Measurements from ENCODE around the gene EPB41L3. TPM values are rescaled to one million over a fixed set of nuclear protein-coding genes. Genes with fewer than 3 reads are reported as not detected.
"Not testable (repeated sequence)": the region's sequence is repeated elsewhere in the genome, so short reads cannot be mapped to it uniquely, and the experiment has no call there.

The EPB41L3 gene
- total and polyA plus RNA-seq, 4 experiments from 2014 or later: 0.89 to 3.3 (median 3.2) TPM; not detected in 1

DNA sequence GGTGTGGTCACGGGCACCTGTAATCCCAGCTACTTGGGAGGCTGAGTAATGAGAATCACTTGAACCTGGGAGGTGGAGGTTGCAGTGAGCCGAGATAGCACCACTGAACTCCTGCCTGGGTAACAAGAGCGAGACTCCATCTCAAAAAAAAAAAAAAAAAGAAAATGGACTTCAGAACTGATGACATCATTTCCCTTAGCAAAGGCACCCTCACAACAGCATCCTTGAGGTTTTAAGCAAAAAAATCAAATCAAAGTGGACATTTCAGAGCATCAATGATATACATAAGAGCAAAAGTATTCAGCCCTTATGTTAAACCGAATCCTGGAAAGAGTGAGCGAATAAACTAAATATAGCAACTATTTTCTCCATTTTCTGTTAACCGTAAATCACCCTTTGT, 45.3 kb downstream of the EPB41L3 start:
- CTCF ChIA-PET (ENCODE audit: partially characterized antibody): interaction anchor here (1.5 kb wide), 1 partner anchor 9 kb away, joined by 3 read pairs; no protein-coding TSS in a partner anchor
- no peak overlapping the region for H3K4me3 Mint-ChIP-seq
- H3K36me3 Mint-ChIP-seq: no peaks in the 10 kb centered on the region
- no peaks in the 10 kb centered on the region for H3K9me3 ChIP-seq (ENCODE audit: control insufficient read depth in 1 of 2, low read length in 2 of 2)
- POLR2A ChIA-PET (ENCODE audit: partially characterized antibody): no interaction called here
- no peak for DNase-seq
- H3K4me1 ChIP-seq (ENCODE audit: insufficient read depth, low read length): no peaks in the 10 kb centered on the region
- H3K4me3 ChIP-seq (ENCODE audit: low read length in 2 of 2): no peak overlapping the region
- H3K4me1 Mint-ChIP-seq: no peaks in the 10 kb centered on the region
- no peak overlapping the region for H3K27ac Mint-ChIP-seq
- no peak overlapping the region for H3K27ac ChIP-seq (ENCODE audit: low read depth, low read length)
- H3K27me3 ChIP-seq (ENCODE audit: insufficient read depth, low read length): no peaks in the 10 kb centered on the region
- intact Hi-C loops (cut with micrococcal nuclease): no loop called here
- H3K9me3 Mint-ChIP-seq: no peaks in the 10 kb centered on the region
- peaks cover 2 to 8% of the 10 kb centered on the region in 2 donors for H3K27me3 Mint-ChIP-seq
- H3K36me3 ChIP-seq (ENCODE audit: insufficient read depth, low read length): no peaks in the 10 kb centered on the region

- Mint-ChIP-seq H3K4me3 (no peak overlapping the region), H3K27me3 (peaks cover 2 to 8% of the 10 kb centered on the region in 2 donors), H3K9me3 (no peaks in the 10 kb centered on the region), H3K4me1 (no peaks in the 10 kb centered on the region), H3K27ac (no peak overlapping the region), H3K36me3 (no peaks in the 10 kb centered on the region)
- Histone ChIP-seq H3K4me1 (ENCODE audit: insufficient read depth, low read length) (no peaks in the 10 kb centered on the region), H3K27ac (ENCODE audit: low read depth, low read length) (no peak overlapping the region), H3K36me3 (ENCODE audit: insufficient read depth, low read length) (no peaks in the 10 kb centered on the region), H3K9me3 (ENCODE audit: control insufficient read depth in 1 of 2, low read length in 2 of 2) (no peaks in the 10 kb centered on the region), H3K27me3 (ENCODE audit: insufficient read depth, low read length) (no peaks in the 10 kb centered on the region), H3K4me3 (ENCODE audit: low read length in 2 of 2) (no peak overlapping the region)
- ChIA-PET CTCF (ENCODE audit: partially characterized antibody) (no interaction called here), POLR2A (ENCODE audit: partially characterized antibody) (no interaction called here)
- intact Hi-C loops (cut with micrococcal nuclease): no loop called here
- DNase-seq: no peak
Measured at GRCh38 chr18:5496305-5496704, 47.5 kb downstream of the EPB41L3 start.

GRCh38 chr18:5490753-5491480, 52.9 kb downstream of the EPB41L3 start:
- H3K36me3 Mint-ChIP-seq: no peaks in the 10 kb centered on the region
- Histone ChIP-seq H3K4me3 (ENCODE audit: low read length in 2 of 2) (no peak overlapping the region), H3K9me3 (ENCODE audit: control insufficient read depth in 1 of 2, low read length in 2 of 2) (no peaks in the 10 kb centered on the region), H3K36me3 (ENCODE audit: insufficient read depth, low read length) (no peaks in the 10 kb centered on the region), H3K4me1 (ENCODE audit: insufficient read depth, low read length) (no peaks in the 10 kb centered on the region), H3K27me3 (ENCODE audit: insufficient read depth, low read length) (no peaks in the 10 kb centered on the region), H3K27ac (ENCODE audit: low read depth, low read length) (no peak overlapping the region)
- DNase-seq: no peak
- H3K27ac Mint-ChIP-seq: no peak overlapping the region
- H3K27me3 Mint-ChIP-seq: peaks cover 0 to 2% of the 10 kb centered on the region in 2 donors
- no peak overlapping the region for H3K4me3 Mint-ChIP-seq
- ChIA-PET CTCF (ENCODE audit: partially characterized antibody) (no interaction called here), POLR2A (ENCODE audit: partially characterized antibody) (no interaction called here)
- peaks cover 0 to 3% (median 0%) of the 10 kb centered on the region in 8 donors for H3K9me3 Mint-ChIP-seq
- intact Hi-C loops (cut with micrococcal nuclease): no loop called here
- no peaks in the 10 kb centered on the region for H3K4me1 Mint-ChIP-seq

GRCh38 chr18:5488844-5489243, 55.0 kb downstream of the EPB41L3 start:
- H3K9me3 Mint-ChIP-seq: peaks cover 0 to 10% (median 0%) of the 10 kb centered on the region in 8 donors
- H3K4me1 ChIP-seq (ENCODE audit: insufficient read depth, low read length): no peaks in the 10 kb centered on the region
- H3K4me3 Mint-ChIP-seq: no peak overlapping the region
- H3K36me3 ChIP-seq (ENCODE audit: insufficient read depth, low read length): no peaks in the 10 kb centered on the region
- intact Hi-C loops (cut with micrococcal nuclease): no loop called here
- no peaks in the 10 kb centered on the region for H3K9me3 ChIP-seq (ENCODE audit: control insufficient read depth in 1 of 2, low read length in 2 of 2)
- no peaks in the 10 kb centered on the region for H3K4me1 Mint-ChIP-seq
- ChIA-PET POLR2A (ENCODE audit: partially characterized antibody) (no interaction called here), CTCF (ENCODE audit: partially characterized antibody) (interaction anchor here (1.2 kb wide), 1 partner anchor 10 kb away, joined by 3 read pairs; no protein-coding TSS in a partner anchor)
- DNase-seq: no peak
- H3K27ac Mint-ChIP-seq: no peak overlapping the region
- H3K27me3 ChIP-seq (ENCODE audit: insufficient read depth, low read length): no peaks in the 10 kb centered on the region
- no peak overlapping the region for H3K4me3 ChIP-seq (ENCODE audit: low read length in 2 of 2)
- no peak overlapping the region for H3K27ac ChIP-seq (ENCODE audit: low read depth, low read length)
- no peaks in the 10 kb centered on the region for H3K36me3 Mint-ChIP-seq
- peaks cover 0 to 1% of the 10 kb centered on the region in 2 donors for H3K27me3 Mint-ChIP-seq

DNA sequence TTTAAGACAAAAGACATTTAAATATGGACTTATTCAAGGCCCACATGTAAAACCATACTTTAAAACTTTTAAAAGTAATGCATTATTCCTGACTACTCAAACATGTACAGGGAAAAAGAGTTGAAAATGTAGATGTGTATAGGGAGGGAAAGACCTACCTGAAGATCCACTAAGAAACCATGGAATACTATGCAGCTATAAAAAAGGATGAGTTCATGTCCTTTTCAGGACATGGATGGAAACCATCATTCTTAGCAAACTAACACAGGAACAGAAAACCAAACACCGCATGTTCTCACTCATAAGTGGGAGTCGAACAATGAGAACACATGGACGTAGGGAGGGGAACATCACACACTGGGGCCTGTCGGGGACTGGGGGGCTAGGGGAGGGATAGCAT, 55.8 kb downstream of the EPB41L3 start:
- H3K36me3 ChIP-seq (ENCODE audit: insufficient read depth, low read length); H3K27me3 Mint-ChIP-seq; H3K4me1 ChIP-seq (ENCODE audit: insufficient read depth, low read length); H3K4me3 ChIP-seq (ENCODE audit: low read length in 2 of 2); CTCF ChIA-PET (ENCODE audit: partially characterized antibody); H3K27ac ChIP-seq (ENCODE audit: low read depth, low read length); H3K9me3 ChIP-seq (ENCODE audit: control insufficient read depth in 1 of 2, low read length in 2 of 2); H3K4me3 Mint-ChIP-seq; H3K36me3 Mint-ChIP-seq; H3K27ac Mint-ChIP-seq; H3K27me3 ChIP-seq (ENCODE audit: insufficient read depth, low read length); DNase-seq; intact Hi-C loops (cut with micrococcal nuclease); H3K4me1 Mint-ChIP-seq; POLR2A ChIA-PET (ENCODE audit: partially characterized antibody): not testable (repeated sequence)
- H3K9me3 Mint-ChIP-seq: peaks cover 0 to 10% (median 0%) of the 10 kb centered on the region in 8 donors

GRCh38 chr18:5484526-5484925, 59.3 kb downstream of the EPB41L3 start:
- Mint-ChIP-seq H3K36me3 (no peaks in the 10 kb centered on the region), H3K9me3 (peaks cover 0 to 24% (median 8%) of the 10 kb centered on the region in 8 donors), H3K27ac (no peak overlapping the region), H3K4me1 (no peaks in the 10 kb centered on the region), H3K27me3 (peaks cover 0 to 8% of the 10 kb centered on the region in 2 donors), H3K4me3 (peak overlapping the region in 1 of 8 donors; percentile 13)
- intact Hi-C loops (cut with micrococcal nuclease): no loop called here
- Histone ChIP-seq H3K36me3 (ENCODE audit: insufficient read depth, low read length) (no peaks in the 10 kb centered on the region), H3K27ac (ENCODE audit: low read depth, low read length) (no peak overlapping the region), H3K9me3 (ENCODE audit: control insufficient read depth in 1 of 2, low read length in 2 of 2) (no peaks in the 10 kb centered on the region), H3K4me3 (ENCODE audit: low read length in 2 of 2) (no peak overlapping the region), H3K4me1 (ENCODE audit: insufficient read depth, low read length) (no peaks in the 10 kb centered on the region), H3K27me3 (ENCODE audit: insufficient read depth, low read length) (no peaks in the 10 kb centered on the region)
- ChIA-PET CTCF (ENCODE audit: partially characterized antibody) (no interaction called here), POLR2A (ENCODE audit: partially characterized antibody) (no interaction called here)
- no peak for DNase-seq

- Mint-ChIP-seq H3K27me3 (peaks cover 5 to 10% of the 10 kb centered on the region in 2 donors), H3K9me3 (peaks cover 0 to 24% (median 7%) of the 10 kb centered on the region in 8 donors), H3K4me1 (no peaks in the 10 kb centered on the region), H3K27ac (no peak overlapping the region), H3K36me3 (no peaks in the 10 kb centered on the region), H3K4me3 (no peak overlapping the region)
- no peak overlapping the region for H3K27ac ChIP-seq (ENCODE audit: low read depth, low read length)
- no peaks in the 10 kb centered on the region for H3K4me1 ChIP-seq (ENCODE audit: insufficient read depth, low read length)
- no peak for DNase-seq
- intact Hi-C loops (cut with micrococcal nuclease): no loop called here
- ChIA-PET CTCF (ENCODE audit: partially characterized antibody) (no interaction called here), POLR2A (ENCODE audit: partially characterized antibody) (no interaction called here)
- H3K9me3 ChIP-seq (ENCODE audit: control insufficient read depth in 1 of 2, low read length in 2 of 2): no peaks in the 10 kb centered on the region
- H3K4me3 ChIP-seq (ENCODE audit: low read length in 2 of 2): no peak overlapping the region
- H3K36me3 ChIP-seq (ENCODE audit: insufficient read depth, low read length): no peaks in the 10 kb centered on the region
- no peaks in the 10 kb centered on the region for H3K27me3 ChIP-seq (ENCODE audit: insufficient read depth, low read length)
Measured at GRCh38 chr18:5481621-5482020, 62.2 kb downstream of the EPB41L3 start.
